ENCODE results near the gene MXRA7.

MXRA7 gene, protein sequence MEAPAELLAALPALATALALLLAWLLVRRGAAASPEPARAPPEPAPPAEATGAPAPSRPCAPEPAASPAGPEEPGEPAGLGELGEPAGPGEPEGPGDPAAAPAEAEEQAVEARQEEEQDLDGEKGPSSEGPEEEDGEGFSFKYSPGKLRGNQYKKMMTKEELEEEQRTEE

DNA sequence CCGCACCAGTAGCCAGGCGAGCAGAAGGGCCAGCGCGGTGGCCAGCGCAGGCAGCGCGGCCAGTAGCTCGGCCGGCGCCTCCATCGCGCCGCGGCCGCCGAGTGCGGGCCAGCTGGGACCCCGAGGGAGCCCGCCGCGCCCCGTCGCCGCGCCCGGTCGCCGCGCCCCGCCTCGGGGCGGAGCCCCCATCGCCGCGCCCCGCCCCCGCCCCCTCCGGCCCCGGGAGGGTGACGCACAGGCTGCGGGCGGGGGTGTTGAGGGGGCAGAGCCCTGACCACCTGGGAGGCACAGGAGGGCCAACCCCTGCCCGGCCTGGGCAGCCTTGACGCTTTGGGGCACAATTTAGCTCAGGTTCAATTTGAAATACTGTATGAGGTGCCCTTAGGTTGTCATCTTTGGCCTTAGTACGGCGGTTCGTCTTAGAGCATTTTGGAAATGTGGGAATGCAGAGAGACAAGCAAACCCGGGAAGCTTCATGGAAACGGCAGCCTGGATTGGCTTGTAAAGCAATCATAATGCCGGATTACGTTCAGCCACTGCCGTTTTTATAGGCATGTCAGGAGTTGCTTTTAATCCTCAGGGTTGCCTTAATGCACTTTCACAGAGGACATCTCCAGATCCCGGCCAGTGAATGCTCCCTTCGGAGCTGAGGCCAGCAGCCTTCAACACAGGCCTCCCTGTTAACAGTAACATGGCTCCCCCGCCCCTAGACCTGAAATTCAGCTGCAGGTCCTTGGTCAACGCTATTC lies at the start of gene MXRA7:
Gene MXRA7 (minus strand): TSS at position 103 of the 749 bp plus-strand sequence. CDS start 19 bp downstream, at position 84.
- Histone ChIP-seq H3K36me3 (ENCODE audit: control insufficient read depth in 5 of 5, insufficient read depth in 5 of 5, low read length in 5 of 5) (peaks cover 0 to 26% (median 23%) of the 10 kb centered on the region in 5 donors), H3K4me3 (ENCODE audit: low read depth in 1 of 5, low read length in 5 of 5) (peak within 1 kb of the TSS; percentile 70 to 77 (median 73)), H3K27me3 (ENCODE audit: control insufficient read depth in 5 of 5, insufficient read depth in 4 of 5, low read length in 5 of 5) (no peaks in the 10 kb centered on the region), H3K27ac (ENCODE audit: low read depth, low read length) (peak within 1 kb of the TSS; percentile 95), H3K4me1 (ENCODE audit: control insufficient read depth in 5 of 5, insufficient read depth in 5 of 5, low read length in 5 of 5) (peaks cover 14 to 56% (median 53%) of the 10 kb centered on the region in 5 donors), H3K9me3 (ENCODE audit: control insufficient read depth in 5 of 5, low read length in 5 of 5) (no peaks in the 10 kb centered on the region), H3K9ac (ENCODE audit: low read length in 5 of 5) (peak within 1 kb of the TSS; percentile 63 to 82 (median 78))

DNA sequence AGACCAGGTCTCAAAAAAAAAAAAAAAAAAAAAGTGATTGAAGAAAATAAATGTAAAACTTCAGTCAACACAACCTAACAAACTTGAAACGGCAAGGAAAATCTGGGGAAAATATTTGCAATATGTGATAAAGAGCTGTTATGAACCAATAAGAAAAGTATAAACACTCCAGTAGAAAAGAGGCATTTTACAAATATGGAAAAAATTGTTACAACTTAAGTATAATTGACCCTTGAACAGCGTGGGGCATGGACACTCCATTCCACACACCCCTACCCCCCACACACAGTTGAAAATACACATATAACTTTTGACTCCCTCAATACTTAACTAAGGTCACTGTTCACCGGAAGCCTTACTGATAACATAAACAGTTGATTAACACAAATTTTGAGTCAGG lies 47.8 kb upstream of the MXRA7 start:
- no peaks in the 10 kb centered on the region for H3K9me3 ChIP-seq (ENCODE audit: control insufficient read depth in 5 of 5, low read length in 5 of 5)
- no peaks in the 10 kb centered on the region for H3K27me3 ChIP-seq (ENCODE audit: control insufficient read depth in 5 of 5, insufficient read depth in 4 of 5, low read length in 5 of 5)
- peaks cover 3 to 48% (median 20%) of the 10 kb centered on the region in 5 donors for H3K36me3 ChIP-seq (ENCODE audit: control insufficient read depth in 5 of 5, insufficient read depth in 5 of 5, low read length in 5 of 5)
- no peak overlapping the region for H3K4me3 ChIP-seq (ENCODE audit: low read depth in 1 of 5, low read length in 5 of 5)
- H3K4me1 ChIP-seq (ENCODE audit: control insufficient read depth in 5 of 5, insufficient read depth in 5 of 5, low read length in 5 of 5), result no peaks in the 10 kb centered on the region
- H3K27ac ChIP-seq (ENCODE audit: low read depth, low read length), result no peak overlapping the region
- H3K9ac ChIP-seq (ENCODE audit: low read length in 5 of 5), result no peak overlapping the region

- Histone ChIP-seq H3K4me3 (ENCODE audit: low read depth in 1 of 5, low read length in 5 of 5) (no peak overlapping the region), H3K9me3 (ENCODE audit: control insufficient read depth in 5 of 5, low read length in 5 of 5) (no peaks in the 10 kb centered on the region)
These were observed 46.5 kb upstream of the MXRA7 start for GRCh38 chr17:76757256-76757655.

GRCh38 chr17:76755285-76755684 lies 44.5 kb upstream of the MXRA7 start:
- no peak overlapping the region for H3K27ac ChIP-seq (ENCODE audit: low read depth, low read length)
- no peaks in the 10 kb centered on the region for H3K9me3 ChIP-seq (ENCODE audit: control insufficient read depth in 5 of 5, low read length in 5 of 5)
- peaks cover 3 to 52% (median 28%) of the 10 kb centered on the region in 5 donors for H3K36me3 ChIP-seq (ENCODE audit: control insufficient read depth in 5 of 5, insufficient read depth in 5 of 5, low read length in 5 of 5)

More at GRCh38 chr17:76757256-76757655, 46.5 kb upstream of the MXRA7 start:
- no peaks in the 10 kb centered on the region for H3K27me3 ChIP-seq (ENCODE audit: control insufficient read depth in 5 of 5, insufficient read depth in 4 of 5, low read length in 5 of 5)
- H3K36me3 ChIP-seq (ENCODE audit: control insufficient read depth in 5 of 5, insufficient read depth in 5 of 5, low read length in 5 of 5), result peaks cover 3 to 53% (median 26%) of the 10 kb centered on the region in 5 donors
- no peak overlapping the region for H3K9ac ChIP-seq (ENCODE audit: low read length in 5 of 5)
- no peaks in the 10 kb centered on the region for H3K4me1 ChIP-seq (ENCODE audit: control insufficient read depth in 5 of 5, insufficient read depth in 5 of 5, low read length in 5 of 5)
- H3K27ac ChIP-seq (ENCODE audit: low read depth, low read length), result no peak overlapping the region

DNA sequence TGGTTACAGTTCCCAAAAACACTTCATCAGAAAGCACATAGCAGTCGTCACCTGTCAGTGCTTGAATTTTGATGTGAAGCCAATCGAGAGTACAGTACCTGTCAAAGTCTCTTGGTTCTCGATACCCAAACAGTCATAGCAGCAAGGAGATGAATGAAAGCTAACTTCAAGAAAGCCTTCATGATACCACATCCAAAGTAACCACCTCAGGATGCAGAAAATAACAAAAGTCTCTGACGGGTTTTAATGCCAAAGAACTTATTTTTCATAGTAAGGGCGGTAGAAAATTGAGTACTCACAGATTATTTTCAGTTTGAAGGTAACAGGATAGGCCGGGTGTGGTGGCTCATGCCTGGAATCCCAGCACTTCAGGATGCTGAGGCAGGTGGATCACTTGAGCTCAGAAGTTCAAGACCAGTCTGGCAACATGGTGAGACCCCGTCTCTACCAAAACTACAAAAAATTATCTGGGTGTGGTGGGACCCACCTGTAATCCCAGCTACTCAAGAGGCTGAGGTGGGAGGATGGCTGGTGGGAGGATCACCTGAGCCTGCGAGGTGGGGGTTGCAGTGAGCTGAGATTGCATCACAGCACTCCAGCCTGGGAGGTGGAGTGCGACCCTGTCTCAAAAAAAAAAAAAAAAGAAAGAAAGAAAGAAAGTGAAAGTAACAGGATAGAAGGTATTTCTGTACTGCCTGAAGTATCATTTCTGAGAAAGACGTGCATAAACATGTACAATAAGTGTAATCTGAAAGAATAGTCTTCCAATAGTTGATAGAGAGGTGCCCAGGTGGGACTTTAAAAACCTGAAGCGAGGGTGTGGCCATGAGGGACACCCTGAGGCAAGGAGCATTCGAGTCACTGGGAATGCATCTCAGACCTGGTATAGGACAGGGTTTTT lies 42.5 kb upstream of the MXRA7 start:
- no peaks in the 10 kb centered on the region for H3K9me3 ChIP-seq (ENCODE audit: control insufficient read depth in 5 of 5, low read length in 5 of 5)
- H3K36me3 ChIP-seq (ENCODE audit: control insufficient read depth in 5 of 5, insufficient read depth in 5 of 5, low read length in 5 of 5), result peaks cover 3 to 59% (median 28%) of the 10 kb centered on the region in 5 donors
- H3K4me1 ChIP-seq (ENCODE audit: control insufficient read depth in 5 of 5, insufficient read depth in 5 of 5, low read length in 5 of 5), result no peaks in the 10 kb centered on the region
- H3K27me3 ChIP-seq (ENCODE audit: control insufficient read depth in 5 of 5, insufficient read depth in 4 of 5, low read length in 5 of 5), result no peaks in the 10 kb centered on the region
- no peak overlapping the region for H3K4me3 ChIP-seq (ENCODE audit: low read depth in 1 of 5, low read length in 5 of 5)
- H3K9ac ChIP-seq (ENCODE audit: low read length in 5 of 5), result no peak overlapping the region
- H3K27ac ChIP-seq (ENCODE audit: low read depth, low read length), result no peak overlapping the region

More at GRCh38 chr17:76755285-76755684, 44.5 kb upstream of the MXRA7 start:
- no peak overlapping the region for H3K4me3 ChIP-seq (ENCODE audit: low read depth in 1 of 5, low read length in 5 of 5)
- no peaks in the 10 kb centered on the region for H3K27me3 ChIP-seq (ENCODE audit: control insufficient read depth in 5 of 5, insufficient read depth in 4 of 5, low read length in 5 of 5)
- no peak overlapping the region for H3K9ac ChIP-seq (ENCODE audit: low read length in 5 of 5)
- no peaks in the 10 kb centered on the region for H3K4me1 ChIP-seq (ENCODE audit: control insufficient read depth in 5 of 5, insufficient read depth in 5 of 5, low read length in 5 of 5)

- no peak overlapping the region for H3K9ac ChIP-seq (ENCODE audit: low read length in 5 of 5)
- H3K4me1 ChIP-seq (ENCODE audit: control insufficient read depth in 5 of 5, insufficient read depth in 5 of 5, low read length in 5 of 5), result no peaks in the 10 kb centered on the region
- peaks cover 3 to 53% (median 27%) of the 10 kb centered on the region in 5 donors for H3K36me3 ChIP-seq (ENCODE audit: control insufficient read depth in 5 of 5, insufficient read depth in 5 of 5, low read length in 5 of 5)
- H3K4me3 ChIP-seq (ENCODE audit: low read depth in 1 of 5, low read length in 5 of 5), result no peak overlapping the region
- H3K27me3 ChIP-seq (ENCODE audit: control insufficient read depth in 5 of 5, insufficient read depth in 4 of 5, low read length in 5 of 5), result no peaks in the 10 kb centered on the region
- no peaks in the 10 kb centered on the region for H3K9me3 ChIP-seq (ENCODE audit: control insufficient read depth in 5 of 5, low read length in 5 of 5)
- no peak overlapping the region for H3K27ac ChIP-seq (ENCODE audit: low read depth, low read length)
These were observed 41.2 kb upstream of the MXRA7 start for GRCh38 chr17:76752006-76752405.

DNA sequence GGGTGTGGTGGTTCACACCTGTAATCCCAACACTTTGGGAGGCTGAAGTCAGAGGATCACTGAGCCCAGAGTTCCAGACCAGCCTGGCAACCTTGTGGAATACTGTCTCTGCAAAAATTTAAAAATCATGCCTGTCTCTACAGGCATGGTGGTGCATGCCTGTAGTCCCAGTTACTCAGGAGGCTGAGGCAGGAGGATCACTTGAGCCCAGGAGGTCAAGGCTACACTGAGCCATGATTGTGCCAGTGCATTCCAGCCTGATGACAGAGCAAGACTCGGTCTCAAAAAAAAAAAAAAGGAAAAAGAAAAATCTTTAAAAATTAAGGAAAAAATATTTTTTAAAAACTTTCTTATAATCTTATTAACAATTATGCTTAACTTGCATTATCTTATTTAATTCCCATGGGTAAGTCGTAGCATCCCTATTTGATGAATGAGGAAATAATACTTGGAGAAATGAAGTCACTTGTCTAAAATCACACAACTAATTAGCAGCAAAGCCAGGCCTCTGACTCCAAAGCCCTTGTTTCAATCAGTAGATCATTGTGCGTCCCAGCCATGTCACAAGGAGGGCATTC lies 40.7 kb upstream of the MXRA7 start:
- Histone ChIP-seq H3K27ac (ENCODE audit: low read depth, low read length) (no peak overlapping the region), H3K27me3 (ENCODE audit: control insufficient read depth in 5 of 5, insufficient read depth in 4 of 5, low read length in 5 of 5) (no peaks in the 10 kb centered on the region), H3K9ac (ENCODE audit: low read length in 5 of 5) (no peak overlapping the region), H3K36me3 (ENCODE audit: control insufficient read depth in 5 of 5, insufficient read depth in 5 of 5, low read length in 5 of 5) (peaks cover 5 to 55% (median 24%) of the 10 kb centered on the region in 5 donors), H3K4me1 (ENCODE audit: control insufficient read depth in 5 of 5, insufficient read depth in 5 of 5, low read length in 5 of 5) (no peaks in the 10 kb centered on the region), H3K4me3 (ENCODE audit: low read depth in 1 of 5, low read length in 5 of 5) (no peak overlapping the region), H3K9me3 (ENCODE audit: control insufficient read depth in 5 of 5, low read length in 5 of 5) (no peaks in the 10 kb centered on the region)

DNA sequence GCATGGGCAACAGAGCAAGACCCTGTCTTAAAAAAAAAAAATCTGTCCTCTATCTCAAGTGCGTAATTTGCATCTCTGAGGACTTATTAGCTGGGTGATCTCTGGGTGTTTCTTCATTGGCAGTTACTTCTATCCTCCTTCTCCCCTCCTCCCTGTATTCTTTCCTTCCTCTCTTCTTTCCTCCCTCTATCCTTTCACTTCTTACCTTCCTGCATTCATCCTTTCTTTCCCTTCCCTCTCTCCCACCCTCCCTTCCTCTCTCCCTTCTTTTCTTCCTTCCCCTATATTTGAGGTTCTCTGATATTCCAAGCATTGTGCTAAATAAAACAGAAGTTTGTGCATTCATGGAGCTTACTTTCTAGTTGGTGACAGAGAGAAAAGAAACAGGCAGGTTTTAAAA lies 37.9 kb upstream of the MXRA7 start:
- Histone ChIP-seq H3K27me3 (ENCODE audit: control insufficient read depth in 5 of 5, insufficient read depth in 4 of 5, low read length in 5 of 5) (no peaks in the 10 kb centered on the region), H3K27ac (ENCODE audit: low read depth, low read length) (no peak overlapping the region), H3K4me3 (ENCODE audit: low read depth in 1 of 5, low read length in 5 of 5) (no peak overlapping the region), H3K4me1 (ENCODE audit: control insufficient read depth in 5 of 5, insufficient read depth in 5 of 5, low read length in 5 of 5) (no peaks in the 10 kb centered on the region), H3K9ac (ENCODE audit: low read length in 5 of 5) (no peak overlapping the region), H3K36me3 (ENCODE audit: control insufficient read depth in 5 of 5, insufficient read depth in 5 of 5, low read length in 5 of 5) (peaks cover 24 to 62% (median 39%) of the 10 kb centered on the region in 5 donors), H3K9me3 (ENCODE audit: control insufficient read depth in 5 of 5, low read length in 5 of 5) (no peaks in the 10 kb centered on the region)

DNA sequence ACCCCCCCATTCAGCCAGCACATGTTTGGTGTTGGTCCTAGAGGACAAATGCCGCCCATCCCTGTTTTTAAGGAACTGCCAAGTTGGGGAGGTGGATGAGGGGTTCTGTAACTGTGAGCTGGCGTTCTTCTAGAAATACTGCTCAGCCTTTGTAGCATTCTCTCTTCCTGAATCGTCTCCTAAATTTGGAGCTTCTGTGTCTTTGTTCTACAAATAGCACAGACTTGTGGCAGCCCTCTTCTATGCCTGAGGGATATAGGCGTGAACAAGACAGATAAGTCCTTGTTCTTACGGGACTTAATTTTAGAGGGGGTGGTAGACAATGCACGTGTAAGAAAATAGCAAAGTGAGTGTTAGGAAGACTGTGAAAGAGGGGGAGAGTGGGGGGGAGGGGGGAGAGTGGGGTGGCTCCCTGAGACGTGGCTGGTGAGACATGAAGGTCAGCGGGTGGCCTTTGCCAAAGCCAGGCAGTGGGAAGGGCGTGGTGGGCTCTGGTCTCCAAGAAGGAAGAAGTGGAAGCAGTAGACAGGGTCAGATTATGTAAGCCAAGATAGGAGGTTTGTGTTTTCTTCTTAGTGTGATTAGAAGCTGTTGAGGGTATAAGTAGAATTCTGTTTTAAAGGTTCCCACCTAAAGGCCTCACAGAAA lies 37.1 kb upstream of the MXRA7 start:
- H3K36me3 ChIP-seq (ENCODE audit: control insufficient read depth in 5 of 5, insufficient read depth in 5 of 5, low read length in 5 of 5), result peaks cover 24 to 56% (median 35%) of the 10 kb centered on the region in 5 donors
- no peaks in the 10 kb centered on the region for H3K9me3 ChIP-seq (ENCODE audit: control insufficient read depth in 5 of 5, low read length in 5 of 5)
- no peak overlapping the region for H3K4me3 ChIP-seq (ENCODE audit: low read depth in 1 of 5, low read length in 5 of 5)
- H3K27me3 ChIP-seq (ENCODE audit: control insufficient read depth in 5 of 5, insufficient read depth in 4 of 5, low read length in 5 of 5), result no peaks in the 10 kb centered on the region
- no peaks in the 10 kb centered on the region for H3K4me1 ChIP-seq (ENCODE audit: control insufficient read depth in 5 of 5, insufficient read depth in 5 of 5, low read length in 5 of 5)
- no peak overlapping the region for H3K9ac ChIP-seq (ENCODE audit: low read length in 5 of 5)
- no peak overlapping the region for H3K27ac ChIP-seq (ENCODE audit: low read depth, low read length)

All from subcutaneous abdominal adipose tissue (tissue), 5 donors.